Transverse colon (tissue), 4 donors: ENCODE results near the gene DYNC1I1. TPM values are rescaled to one million over a fixed set of nuclear protein-coding genes. Genes with fewer than 3 reads are reported as not detected.

Source experiments
- DNase-seq: peaks from one replicate; pipeline ENCODE4 v3.0.0-alpha.2; 2019
- H3K27ac ChIP-seq, 4 donors: fragments of 200-600 bp; sonication (generic); 2 replicates each; pipeline ENCODE4 v1.5.1; 2016 to 2018; ENCODE audit warnings: inconsistent platforms in 4 of 4
- H3K27me3 ChIP-seq: fragments of 200-600 bp; sonication (generic); 2 replicates; pipeline ENCODE4 v1.5.1; 2017; ENCODE audit warnings: inconsistent platforms
- H3K36me3 ChIP-seq, 4 donors: fragments of 200-600 bp; sonication (generic); 2 replicates each; pipeline ENCODE4 v1.5.1; 2017 to 2019; ENCODE audit warnings: inconsistent platforms in 4 of 4
- H3K4me1 ChIP-seq, 4 donors: fragments of 200-600 bp; sonication (generic); 2 replicates each; pipeline ENCODE4 v1.5.1; 2017 to 2020; ENCODE audit warnings: inconsistent platforms in 4 of 4
- H3K4me3 ChIP-seq, 4 donors: fragments of 200-600 bp; sonication (generic); 1 replicate in 1 of 4; 2 replicates in 3 of 4; pipeline versions ENCODE4 v1.5.1 to v1.6.1; 2017 to 2019; ENCODE audit warnings: inconsistent platforms in 4 of 4
- H3K9me3 ChIP-seq, 2 donors: fragments of 200-600 bp; sonication (generic); 2 replicates each; pipeline ENCODE4 v1.5.1; 2017 to 2019; ENCODE audit warnings: inconsistent platforms in 2 of 2
- EP300 ChIP-seq: sonication (generic); formaldehyde crosslinking; IDR thresholded peaks from one replicate; pipeline ENCODE4 v1.6.1; 2017; ENCODE audit warnings: antibody characterized with exemption, low read depth
- POLR2A ChIP-seq: fragments of 450-650 bp; IDR thresholded peaks from one replicate; pipeline ENCODE4 v1.6.1; 2016; ENCODE audit warnings: antibody characterized with exemption, mild to moderate bottlenecking, moderate library complexity
- POLR2AphosphoS5 ChIP-seq, 3 donors: sonication (generic); formaldehyde crosslinking; IDR thresholded peaks; one replicate each; pipeline ENCODE4 v1.6.1; 2016; ENCODE audit warnings: antibody characterized with exemption in 3 of 3
- WGBS, 2 donors: methylation state at CpG; one replicate each; pipeline ENCODE4 v1.1.5; 2018; ENCODE audit warnings: low coverage in 1 of 2; 5-methylcytosine and 5-hydroxymethylcytosine counted together
- in situ Hi-C, 4 donors: fragments of 200-750 bp; cut with MboI; loops; one replicate each; pipeline versions ENCODE4 v1.15.0 to v1.15.1; 2017; ENCODE audit warnings: low sequenced_read_pairs in 3 of 4, low pct_ligation_motif_present in 1 of 4, low pct_unique_long_range_greater_than_20kb in 1 of 4
- intact Hi-C: fragments of 100-400 bp; cut with DNase I; formaldehyde crosslinking; loops from one replicate; pipeline ENCODE4 v1.15.1; 2023; ENCODE audit warnings: low total_unique reads
- total RNA-seq, 4 donors: library from RNA; depleted of rRNA; stranded (reverse); fragments of >200 nt; gene quantifications; one replicate each; pipeline ENCODE4 v1.1.0, GENCODE V29; 2016
- TF ChIP-seq, protein P1 (sequence below), 5 experiments: fragments of 200-600 bp in 3 of 5; fragments of 450-650 bp in 2 of 5; sonication (generic) in 3 of 5; IDR thresholded peaks; 1 replicate in 2 of 5; 2 replicates in 3 of 5; pipeline ENCODE4 v1.5.1; 2016 to 2017; ENCODE audit warnings: antibody characterized with exemption in 5 of 5, inconsistent platforms in 3 of 5, mild to moderate bottlenecking in 2 of 5, moderate library complexity in 1 of 5

The DYNC1I1 gene
- total RNA-seq, 4 donors from 2014 or later, result 1.8 to 37.0 (median 7.4) TPM

- Histone ChIP-seq H3K27me3 (no peaks in the 10 kb centered on the region), H3K9me3 (no peaks in the 10 kb centered on the region), H3K36me3 (no peaks in the 10 kb centered on the region), H3K4me1 (no peaks in the 10 kb centered on the region), H3K4me3 (no peak overlapping the region), H3K27ac (no peak overlapping the region)
- DNase-seq, result no peak
- TF ChIP-seq EP300, result no peak
- no peak for TF ChIP-seq POLR2AphosphoS5 (IDR thresholded peaks at IDR 0.05)
- no peak for TF ChIP-seq POLR2A
- TF ChIP-seq, protein P1, sequence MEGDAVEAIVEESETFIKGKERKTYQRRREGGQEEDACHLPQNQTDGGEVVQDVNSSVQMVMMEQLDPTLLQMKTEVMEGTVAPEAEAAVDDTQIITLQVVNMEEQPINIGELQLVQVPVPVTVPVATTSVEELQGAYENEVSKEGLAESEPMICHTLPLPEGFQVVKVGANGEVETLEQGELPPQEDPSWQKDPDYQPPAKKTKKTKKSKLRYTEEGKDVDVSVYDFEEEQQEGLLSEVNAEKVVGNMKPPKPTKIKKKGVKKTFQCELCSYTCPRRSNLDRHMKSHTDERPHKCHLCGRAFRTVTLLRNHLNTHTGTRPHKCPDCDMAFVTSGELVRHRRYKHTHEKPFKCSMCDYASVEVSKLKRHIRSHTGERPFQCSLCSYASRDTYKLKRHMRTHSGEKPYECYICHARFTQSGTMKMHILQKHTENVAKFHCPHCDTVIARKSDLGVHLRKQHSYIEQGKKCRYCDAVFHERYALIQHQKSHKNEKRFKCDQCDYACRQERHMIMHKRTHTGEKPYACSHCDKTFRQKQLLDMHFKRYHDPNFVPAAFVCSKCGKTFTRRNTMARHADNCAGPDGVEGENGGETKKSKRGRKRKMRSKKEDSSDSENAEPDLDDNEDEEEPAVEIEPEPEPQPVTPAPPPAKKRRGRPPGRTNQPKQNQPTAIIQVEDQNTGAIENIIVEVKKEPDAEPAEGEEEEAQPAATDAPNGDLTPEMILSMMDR (IDR thresholded peaks at IDR 0.05), result no peak
- intact Hi-C loops, result no loop called here
- in situ Hi-C loops, result no loop called here
- WGBS, 2 donors, result 85% methylated on average over 1 of the region's 1 CpG; no CpG with 5 or more reads in 1 of the 2 donors
Observed at GRCh38 chr7:95859429-95859828, 87.1 kb downstream of the DYNC1I1 start.

- TF ChIP-seq EP300, result no peak
- no peak for TF ChIP-seq POLR2AphosphoS5 (IDR thresholded peaks at IDR 0.05)
- no peak for TF ChIP-seq POLR2A
- WGBS, 2 donors, result 38 to 68% methylated on average over 1 to 2 of the region's 2 CpGs
- no peaks in the 10 kb centered on the region for H3K36me3 ChIP-seq
- in situ Hi-C loops (loop anchor here in 1 of 4 donors (10.0 kb wide), 1 partner anchor 136 kb away; no protein-coding TSS in a partner anchor), intact Hi-C loops (no loop called here)
- no peaks in the 10 kb centered on the region for H3K27me3 ChIP-seq
- H3K4me1 ChIP-seq, result no peaks in the 10 kb centered on the region
- H3K27ac ChIP-seq, result no peak overlapping the region
- no peak for DNase-seq
- no peaks in the 10 kb centered on the region for H3K9me3 ChIP-seq
- H3K4me3 ChIP-seq, result no peak overlapping the region
Observed at GRCh38 chr7:95861041-95861440, 88.7 kb downstream of the DYNC1I1 start.

DNA sequence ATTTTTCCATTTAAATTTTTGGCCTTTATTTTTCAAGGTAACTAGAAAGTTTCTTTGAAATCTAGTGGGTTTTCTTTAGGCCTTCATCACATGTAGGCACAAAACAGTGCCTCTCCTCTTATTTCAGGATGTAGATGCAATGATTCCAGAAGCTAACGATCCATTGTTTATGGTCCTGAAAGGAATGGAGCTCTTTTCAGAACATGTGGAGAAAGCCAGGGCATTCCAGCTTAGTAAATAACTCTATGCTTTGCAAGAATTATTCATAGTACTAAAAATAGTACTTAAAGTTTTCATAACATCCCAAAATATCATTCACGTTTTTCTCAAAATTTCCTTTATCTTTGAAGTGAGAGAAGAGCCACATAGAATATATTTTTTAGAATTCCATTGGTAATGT is 91.3 kb downstream of the DYNC1I1 start:
- H3K36me3 ChIP-seq, result no peaks in the 10 kb centered on the region
- TF ChIP-seq, protein P1 (IDR thresholded peaks at IDR 0.05), result no peak
- TF ChIP-seq POLR2A, result no peak
- no peak for TF ChIP-seq POLR2AphosphoS5 (IDR thresholded peaks at IDR 0.05)
- no peak for TF ChIP-seq EP300
- no peak for DNase-seq
- H3K4me3 ChIP-seq, result no peak overlapping the region
- no peaks in the 10 kb centered on the region for H3K9me3 ChIP-seq
- intact Hi-C loops (no loop called here), in situ Hi-C loops (loop anchor here in 1 of 4 donors (10.0 kb wide), 1 partner anchor 139 kb away; no protein-coding TSS in a partner anchor)
- no peaks in the 10 kb centered on the region for H3K27me3 ChIP-seq
- 41 to 45% methylated on average over 2 of the region's 2 CpGs for WGBS, 2 donors
- H3K4me1 ChIP-seq, result no peaks in the 10 kb centered on the region
- no peak overlapping the region for H3K27ac ChIP-seq

- no peaks in the 10 kb centered on the region for H3K4me1 ChIP-seq
- in situ Hi-C loops (loop anchor here in 1 of 4 donors (10.0 kb wide), 1 partner anchor 141 kb away; no protein-coding TSS in a partner anchor), intact Hi-C loops (no loop called here)
- no peaks in the 10 kb centered on the region for H3K27me3 ChIP-seq
- H3K9me3 ChIP-seq, result no peaks in the 10 kb centered on the region
- H3K36me3 ChIP-seq, result no peaks in the 10 kb centered on the region
- H3K4me3 ChIP-seq, result no peak overlapping the region
- DNase-seq, result no peak
- TF ChIP-seq POLR2A (no peak), EP300 (no peak), POLR2AphosphoS5 (IDR thresholded peaks at IDR 0.05) (no peak)
- TF ChIP-seq, protein P1 (IDR thresholded peaks at IDR 0.05), result no peak
- 63 to 71% methylated on average over 5 to 9 of the region's 9 CpGs for WGBS, 2 donors
- H3K27ac ChIP-seq, result no peak overlapping the region
Observed at GRCh38 chr7:95865716-95866371, 93.5 kb downstream of the DYNC1I1 start.
